Endothelial cell (in vitro differentiated cells): ENCODE results near the gene ORC3. TPM values are rescaled to one million over a fixed set of nuclear protein-coding genes. Genes with fewer than 3 reads are reported as not detected.
"Not testable (repeated sequence)": the region's sequence is repeated elsewhere in the genome, so short reads cannot be mapped to it uniquely, and the experiment has no call there.

Experiments used
- DNase-seq: peaks from one replicate; pipeline ENCODE4 v3.0.0; 2021; ENCODE audit warnings: low spot score
- H3K27ac Mint-ChIP-seq: one replicate; pipeline ENCODE4 v1.8.0; 2021; ENCODE audit warnings: mixed read lengths, inconsistent platforms; ENCODE audit not compliant: unreplicated experiment
- H3K27me3 Mint-ChIP-seq: one replicate; pipeline ENCODE4 v1.8.0; 2021; ENCODE audit warnings: mild to moderate bottlenecking, moderate library complexity, mixed read lengths, inconsistent platforms; ENCODE audit not compliant: unreplicated experiment
- H3K36me3 Mint-ChIP-seq: one replicate; pipeline ENCODE4 v1.8.0; 2021; ENCODE audit warnings: mild to moderate bottlenecking, low read depth, mixed read lengths, inconsistent platforms; ENCODE audit not compliant: unreplicated experiment
- H3K4me1 Mint-ChIP-seq: one replicate; pipeline ENCODE4 v1.8.0; 2021; ENCODE audit warnings: mild to moderate bottlenecking, mixed read lengths, inconsistent platforms; ENCODE audit not compliant: unreplicated experiment
- H3K4me3 Mint-ChIP-seq: one replicate; pipeline ENCODE4 v1.8.0; 2021; ENCODE audit warnings: mild to moderate bottlenecking, mixed read lengths, inconsistent platforms; ENCODE audit not compliant: unreplicated experiment
- H3K9me3 Mint-ChIP-seq: one replicate; pipeline ENCODE4 v1.8.0; 2021; ENCODE audit warnings: mixed read lengths, inconsistent platforms; ENCODE audit not compliant: unreplicated experiment
- total RNA-seq: library from RNA; stranded (reverse); fragmentation: NEBNext Ultra II Directional; extraction: Animal tissue kit (Norgen Biotek cat#: 25700); gene quantifications from one replicate; pipeline ENCODE4 v1.2.1, GENCODE V29; 2021; ENCODE audit not compliant: unreplicated experiment
- TF ChIP-seq, protein P1 (sequence below): fragments of 200-600 bp; sonication (generic); IDR thresholded peaks from one replicate; pipeline ENCODE4 v1.5.0; 2021; ENCODE audit warnings: antibody characterized with exemption; ENCODE audit not compliant: unreplicated experiment

Gene ORC3
- total RNA-seq, 1 donor from 2014 or later = 22.5 TPM

DNA sequence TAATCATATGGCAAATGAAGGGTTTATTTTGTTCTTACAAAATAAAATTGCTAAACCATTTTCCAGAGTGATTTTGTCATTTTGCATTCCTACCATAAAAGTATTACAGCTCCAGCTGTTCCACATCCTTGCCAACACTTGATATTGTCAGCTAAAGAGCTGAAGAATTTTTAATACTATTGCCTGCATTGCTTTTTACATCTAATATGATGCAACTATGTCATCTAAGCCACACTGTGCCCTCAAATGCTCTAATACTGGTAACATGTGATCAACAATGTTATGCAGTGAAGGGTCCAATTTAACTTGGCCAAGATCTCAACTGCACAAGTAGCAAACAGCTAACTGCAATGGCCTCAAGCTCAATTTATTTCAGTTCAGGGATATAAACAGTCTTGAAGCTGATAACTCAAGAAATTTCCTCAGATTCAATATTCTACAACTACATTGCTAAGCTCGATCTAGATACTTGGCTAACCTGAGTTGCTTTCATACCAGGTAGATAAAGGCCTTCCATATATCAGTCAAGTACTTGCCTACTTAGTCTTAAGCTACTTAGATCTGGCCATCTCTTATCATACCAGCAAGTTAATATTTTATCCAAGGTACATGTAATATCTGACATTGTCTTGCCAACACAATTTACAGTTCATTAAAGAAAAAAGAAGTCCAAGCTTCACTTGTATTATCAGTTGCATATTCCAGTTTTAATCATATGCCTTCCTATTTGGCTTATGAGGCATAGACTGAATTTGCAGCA, 95.1 kb downstream of the ORC3 start:
- Mint-ChIP-seq H3K27me3 (peaks cover 4% of the 10 kb centered on the region), H3K36me3 (no peaks in the 10 kb centered on the region), H3K27ac (no peak overlapping the region), H3K9me3 (no peaks in the 10 kb centered on the region), H3K4me1 (no peaks in the 10 kb centered on the region), H3K4me3 (no peak overlapping the region)
- TF ChIP-seq, protein P1, sequence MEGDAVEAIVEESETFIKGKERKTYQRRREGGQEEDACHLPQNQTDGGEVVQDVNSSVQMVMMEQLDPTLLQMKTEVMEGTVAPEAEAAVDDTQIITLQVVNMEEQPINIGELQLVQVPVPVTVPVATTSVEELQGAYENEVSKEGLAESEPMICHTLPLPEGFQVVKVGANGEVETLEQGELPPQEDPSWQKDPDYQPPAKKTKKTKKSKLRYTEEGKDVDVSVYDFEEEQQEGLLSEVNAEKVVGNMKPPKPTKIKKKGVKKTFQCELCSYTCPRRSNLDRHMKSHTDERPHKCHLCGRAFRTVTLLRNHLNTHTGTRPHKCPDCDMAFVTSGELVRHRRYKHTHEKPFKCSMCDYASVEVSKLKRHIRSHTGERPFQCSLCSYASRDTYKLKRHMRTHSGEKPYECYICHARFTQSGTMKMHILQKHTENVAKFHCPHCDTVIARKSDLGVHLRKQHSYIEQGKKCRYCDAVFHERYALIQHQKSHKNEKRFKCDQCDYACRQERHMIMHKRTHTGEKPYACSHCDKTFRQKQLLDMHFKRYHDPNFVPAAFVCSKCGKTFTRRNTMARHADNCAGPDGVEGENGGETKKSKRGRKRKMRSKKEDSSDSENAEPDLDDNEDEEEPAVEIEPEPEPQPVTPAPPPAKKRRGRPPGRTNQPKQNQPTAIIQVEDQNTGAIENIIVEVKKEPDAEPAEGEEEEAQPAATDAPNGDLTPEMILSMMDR = no peak
- DNase-seq = no peak

- H3K9me3 Mint-ChIP-seq, DNase-seq, H3K4me1 Mint-ChIP-seq, H3K36me3 Mint-ChIP-seq, H3K27me3 Mint-ChIP-seq, H3K4me3 Mint-ChIP-seq: not testable (repeated sequence)
- H3K27ac Mint-ChIP-seq = peak overlapping the region; percentile 9
Observed at GRCh38 chr6:87686636-87687205, 96.8 kb downstream of the ORC3 start.

DNA sequence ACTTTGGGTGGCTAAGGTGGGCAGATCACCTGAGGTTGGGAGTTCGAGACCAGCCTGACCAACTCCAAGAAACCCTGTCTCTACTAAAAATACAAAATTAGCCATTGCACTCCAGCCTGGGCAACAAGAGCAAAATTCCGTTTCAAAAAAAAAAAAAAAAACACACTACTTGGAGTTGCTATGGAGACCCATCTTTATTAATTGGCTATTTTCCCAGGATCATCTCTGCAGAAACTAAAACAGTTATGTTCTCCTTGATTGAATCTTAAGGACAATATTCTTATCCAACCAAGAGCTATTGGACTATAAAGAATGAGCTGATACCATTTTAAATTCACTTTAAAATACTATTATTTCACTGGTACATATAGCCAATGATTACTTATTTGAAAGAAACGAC, 97.4 kb downstream of the ORC3 start:
- peaks cover 6% of the 10 kb centered on the region for H3K27me3 Mint-ChIP-seq
- H3K4me3 Mint-ChIP-seq = no peak overlapping the region
- no peak overlapping the region for H3K27ac Mint-ChIP-seq
- H3K9me3 Mint-ChIP-seq = no peaks in the 10 kb centered on the region
- H3K4me1 Mint-ChIP-seq = peaks cover 4% of the 10 kb centered on the region
- H3K36me3 Mint-ChIP-seq = peaks cover 4% of the 10 kb centered on the region
- DNase-seq = no peak
- TF ChIP-seq, protein P1 = no peak

- not testable (repeated sequence) for H3K4me3 Mint-ChIP-seq, H3K27ac Mint-ChIP-seq, H3K27me3 Mint-ChIP-seq, DNase-seq, H3K9me3 Mint-ChIP-seq, H3K36me3 Mint-ChIP-seq, H3K4me1 Mint-ChIP-seq
Observed at GRCh38 chr6:87687893-87688292, 98.0 kb downstream of the ORC3 start.

GRCh38 chr6:87690441-87690840, 100.5 kb downstream of the ORC3 start:
- no peak for DNase-seq
- H3K4me3 Mint-ChIP-seq = no peak overlapping the region
- peak overlapping the region; percentile 72 for H3K27ac Mint-ChIP-seq
- TF ChIP-seq, protein P1 = no peak
- no peaks in the 10 kb centered on the region for H3K9me3 Mint-ChIP-seq
- peaks cover 4% of the 10 kb centered on the region for H3K27me3 Mint-ChIP-seq
- peaks cover 4% of the 10 kb centered on the region for H3K36me3 Mint-ChIP-seq
- peaks cover 7% of the 10 kb centered on the region for H3K4me1 Mint-ChIP-seq

GRCh38 chr6:87692086-87692485, 102.2 kb downstream of the ORC3 start:
- Mint-ChIP-seq H3K27ac (no peak overlapping the region), H3K9me3 (no peaks in the 10 kb centered on the region)

GRCh38 chr6:87696817-87697216, 106.9 kb downstream of the ORC3 start:
- not testable (repeated sequence) for H3K27me3 Mint-ChIP-seq, DNase-seq, H3K9me3 Mint-ChIP-seq, H3K27ac Mint-ChIP-seq, H3K4me3 Mint-ChIP-seq, H3K36me3 Mint-ChIP-seq
- peaks cover 18% of the 10 kb centered on the region for H3K4me1 Mint-ChIP-seq

More at GRCh38 chr6:87692086-87692485, 102.2 kb downstream of the ORC3 start:
- TF ChIP-seq, protein P1 = no peak
- no peak for DNase-seq
- peaks cover 2% of the 10 kb centered on the region for H3K27me3 Mint-ChIP-seq
- no peak overlapping the region for H3K4me3 Mint-ChIP-seq
- H3K36me3 Mint-ChIP-seq = peaks cover 4% of the 10 kb centered on the region
- H3K4me1 Mint-ChIP-seq = peaks cover 9% of the 10 kb centered on the region
